Smooth muscle cell (in vitro differentiated cells): ENCODE data around the gene PDIA2. TPM values are rescaled to one million over a fixed set of nuclear protein-coding genes. Genes with fewer than 3 reads are reported as not detected.

Experiments used
- DNase-seq: peaks from one replicate; lab custom pipeline; 2025; ENCODE audit not compliant: unreplicated experiment; lab: John Stamatoyannopoulos, UW
- H2AFZ ChIP-seq: fragments of 200-600 bp; sonication (generic); 2 replicates; pipeline ENCODE4 v1.6.0; 2016; ENCODE audit warnings: antibody characterized with exemption, low read depth, mild to moderate bottlenecking
- H3F3A ChIP-seq: fragments of 200-600 bp; sonication (generic); 2 replicates; pipeline ENCODE4 v1.6.0; 2017; ENCODE audit warnings: antibody characterized with exemption, low read depth
- H3K27ac ChIP-seq: fragments of 200-600 bp; sonication (generic); 2 replicates; pipeline ENCODE4 v1.5.1; 2016; ENCODE audit warnings: low read depth, mild to moderate bottlenecking
- H3K27me3 ChIP-seq: fragments of 200-600 bp; sonication (generic); 2 replicates; pipeline ENCODE4 v1.6.1; 2016; ENCODE audit warnings: low read depth, mild to moderate bottlenecking
- H3K36me3 ChIP-seq: fragments of 200-600 bp; sonication (generic); 2 replicates; pipeline ENCODE4 v1.5.1; 2016; ENCODE audit warnings: low read depth
- H3K4me1 ChIP-seq: fragments of 200-600 bp; sonication (generic); 2 replicates; pipeline ENCODE4 v1.5.1; 2016; ENCODE audit warnings: low read depth
- H3K4me2 ChIP-seq: fragments of 200-600 bp; sonication (generic); 2 replicates; pipeline ENCODE4 v1.6.0; 2016; ENCODE audit warnings: mild to moderate bottlenecking
- H3K4me3 ChIP-seq: fragments of 200-600 bp; sonication (generic); 2 replicates; pipeline ENCODE4 v1.5.1; 2016; ENCODE audit warnings: mild to moderate bottlenecking
- H3K79me2 ChIP-seq: fragments of 200-600 bp; sonication (generic); 2 replicates; pipeline ENCODE4 v1.6.0; 2016; ENCODE audit warnings: low read depth, mild to moderate bottlenecking
- H3K9ac ChIP-seq: fragments of 200-600 bp; sonication (generic); 2 replicates; pipeline ENCODE4 v1.6.0; 2016; ENCODE audit warnings: low read depth
- H3K9me3 ChIP-seq: fragments of 200-600 bp; sonication (generic); replicated peaks from 2 replicates; pipeline ENCODE4 v1.5.1; 2016; ENCODE audit warnings: low read depth
- H4K20me1 ChIP-seq: fragments of 200-600 bp; sonication (generic); 2 replicates; pipeline ENCODE4 v1.6.0; 2016; ENCODE audit warnings: low read depth
- WGBS: methylation state at CpG from one replicate; pipeline ENCODE4 v1.1.7; 2016; ENCODE audit warnings: low lambda C conversion rate; 5-methylcytosine and 5-hydroxymethylcytosine counted together
- polyA plus RNA-seq: library from polyadenylated mRNA; unstranded; fragments of >200 nt; fragmentation: Nextera tagmentation; extraction: Ambion mirVana; gene quantifications from 2 replicates; pipeline ENCODE4 v1.2.1, GENCODE V29; 2016
- total RNA-seq: library from RNA; depleted of rRNA; stranded (reverse); fragments of >200 nt; gene quantifications from 2 replicates; pipeline ENCODE4 v1.2.3, GENCODE V29; 2014
- TF ChIP-seq, protein P1 (sequence below): fragments of 200-600 bp; sonication (generic); IDR thresholded peaks from 2 replicates; pipeline ENCODE4 v1.5.1; 2017; ENCODE audit warnings: borderline replicate concordance, mild to moderate bottlenecking, antibody characterized with exemption; ENCODE audit not compliant: insufficient read depth, poor library complexity, severe bottlenecking

The PDIA2 gene
- total and polyA plus RNA-seq, 2 experiments from 2014 or later = 0.18 to 0.86 TPM

DNA sequence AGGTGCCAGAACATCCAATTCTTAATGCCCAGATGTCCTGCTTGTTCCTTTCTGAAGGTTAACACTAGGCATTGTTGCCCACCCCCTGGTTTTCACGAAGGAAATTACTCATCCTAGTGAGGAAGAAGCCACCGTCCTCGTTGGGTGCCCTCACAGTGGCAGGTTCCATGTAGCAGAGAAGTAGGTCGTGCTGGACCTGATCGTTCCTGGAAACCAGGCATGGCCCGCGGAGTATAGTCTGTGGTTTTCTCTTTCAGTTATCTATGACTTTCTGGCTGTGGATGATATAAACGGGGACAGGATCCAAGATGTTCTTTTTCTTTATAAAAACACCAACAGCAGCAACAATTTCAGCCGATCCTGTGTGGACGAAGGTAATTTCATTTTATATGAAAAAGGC is 23.7 kb upstream of the PDIA2 start:
- H3K4me2 ChIP-seq = no peak overlapping the region
- H3K79me2 ChIP-seq = no peaks in the 10 kb centered on the region
- no peak for DNase-seq
- H4K20me1 ChIP-seq = no peaks in the 10 kb centered on the region
- TF ChIP-seq, protein P1, sequence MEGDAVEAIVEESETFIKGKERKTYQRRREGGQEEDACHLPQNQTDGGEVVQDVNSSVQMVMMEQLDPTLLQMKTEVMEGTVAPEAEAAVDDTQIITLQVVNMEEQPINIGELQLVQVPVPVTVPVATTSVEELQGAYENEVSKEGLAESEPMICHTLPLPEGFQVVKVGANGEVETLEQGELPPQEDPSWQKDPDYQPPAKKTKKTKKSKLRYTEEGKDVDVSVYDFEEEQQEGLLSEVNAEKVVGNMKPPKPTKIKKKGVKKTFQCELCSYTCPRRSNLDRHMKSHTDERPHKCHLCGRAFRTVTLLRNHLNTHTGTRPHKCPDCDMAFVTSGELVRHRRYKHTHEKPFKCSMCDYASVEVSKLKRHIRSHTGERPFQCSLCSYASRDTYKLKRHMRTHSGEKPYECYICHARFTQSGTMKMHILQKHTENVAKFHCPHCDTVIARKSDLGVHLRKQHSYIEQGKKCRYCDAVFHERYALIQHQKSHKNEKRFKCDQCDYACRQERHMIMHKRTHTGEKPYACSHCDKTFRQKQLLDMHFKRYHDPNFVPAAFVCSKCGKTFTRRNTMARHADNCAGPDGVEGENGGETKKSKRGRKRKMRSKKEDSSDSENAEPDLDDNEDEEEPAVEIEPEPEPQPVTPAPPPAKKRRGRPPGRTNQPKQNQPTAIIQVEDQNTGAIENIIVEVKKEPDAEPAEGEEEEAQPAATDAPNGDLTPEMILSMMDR = no peak
- H3F3A ChIP-seq = no peaks in the 10 kb centered on the region
- no peaks in the 10 kb centered on the region for H3K9me3 ChIP-seq
- WGBS = 96% methylated on average over 10 of the region's 10 CpGs
- no peaks in the 10 kb centered on the region for H3K4me1 ChIP-seq
- no peaks in the 10 kb centered on the region for H3K27me3 ChIP-seq
- no peaks in the 10 kb centered on the region for H3K36me3 ChIP-seq
- no peak overlapping the region for H3K27ac ChIP-seq
- H3K9ac ChIP-seq = no peak overlapping the region
- no peak overlapping the region for H2AFZ ChIP-seq
- H3K4me3 ChIP-seq = no peak overlapping the region

DNA sequence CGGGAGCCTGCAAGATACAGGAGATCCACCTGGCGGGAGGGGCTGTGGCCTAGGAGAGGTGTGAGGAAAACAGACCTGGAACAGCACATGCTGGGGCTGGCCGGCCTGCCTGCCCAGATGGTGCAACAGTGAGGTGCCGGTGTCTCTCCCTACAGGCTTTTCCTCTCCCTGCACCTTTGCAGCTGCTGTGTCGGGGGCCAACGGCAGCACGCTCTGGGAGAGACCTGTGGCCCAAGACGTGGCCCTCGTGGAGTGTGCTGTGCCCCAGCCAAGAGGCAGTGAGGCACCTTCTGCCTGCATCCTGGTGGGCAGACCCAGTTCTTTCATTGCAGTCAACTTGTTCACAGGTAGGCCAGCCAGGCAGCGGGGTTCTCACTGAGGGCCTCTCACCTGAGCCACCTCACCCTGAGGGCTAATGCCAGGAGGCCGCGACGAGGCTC is 23.1 kb upstream of the PDIA2 start:
- TF ChIP-seq, protein P1 = no peak
- H3K4me3 ChIP-seq = no peak overlapping the region
- no peaks in the 10 kb centered on the region for H3F3A ChIP-seq
- DNase-seq = no peak
- no peaks in the 10 kb centered on the region for H3K79me2 ChIP-seq
- H3K36me3 ChIP-seq = no peaks in the 10 kb centered on the region
- H3K9me3 ChIP-seq = no peaks in the 10 kb centered on the region
- H2AFZ ChIP-seq = no peak overlapping the region
- no peaks in the 10 kb centered on the region for H3K27me3 ChIP-seq
- no peak overlapping the region for H3K27ac ChIP-seq
- H3K4me2 ChIP-seq = no peak overlapping the region
- no peaks in the 10 kb centered on the region for H3K4me1 ChIP-seq
- H3K9ac ChIP-seq = no peak overlapping the region
- WGBS = 97% methylated on average over 11 of the region's 13 CpGs
- no peaks in the 10 kb centered on the region for H4K20me1 ChIP-seq

DNA sequence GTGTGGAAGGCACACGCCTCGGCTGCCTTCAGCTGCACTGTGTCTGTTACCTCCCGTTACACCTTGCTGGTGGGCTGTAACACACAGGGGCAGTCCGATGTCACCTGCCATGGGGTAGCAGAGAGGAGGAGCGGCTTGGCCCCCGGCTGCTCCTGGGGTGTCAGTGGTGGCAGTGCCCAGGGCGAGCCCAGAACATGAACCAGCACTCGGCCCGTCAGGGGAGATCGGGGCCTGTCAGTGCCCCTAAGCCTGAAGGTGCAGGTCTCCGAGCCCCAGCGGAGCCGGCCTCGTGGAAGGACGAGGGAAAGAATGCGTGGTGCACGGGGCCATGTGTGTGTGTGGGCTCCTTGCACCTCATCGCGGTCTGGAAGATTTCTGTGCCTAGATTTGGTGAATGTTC is 22.6 kb upstream of the PDIA2 start:
- Histone ChIP-seq H3F3A (no peaks in the 10 kb centered on the region), H3K4me3 (no peak overlapping the region), H2AFZ (no peak overlapping the region), H4K20me1 (no peaks in the 10 kb centered on the region), H3K27ac (no peak overlapping the region), H3K9ac (no peak overlapping the region), H3K9me3 (no peaks in the 10 kb centered on the region), H3K27me3 (no peaks in the 10 kb centered on the region), H3K79me2 (no peaks in the 10 kb centered on the region), H3K4me2 (no peak overlapping the region), H3K4me1 (no peaks in the 10 kb centered on the region), H3K36me3 (no peaks in the 10 kb centered on the region)
- no peak for DNase-seq
- WGBS = 96% methylated on average over 19 of the region's 19 CpGs
- TF ChIP-seq, protein P1 = no peak

DNA sequence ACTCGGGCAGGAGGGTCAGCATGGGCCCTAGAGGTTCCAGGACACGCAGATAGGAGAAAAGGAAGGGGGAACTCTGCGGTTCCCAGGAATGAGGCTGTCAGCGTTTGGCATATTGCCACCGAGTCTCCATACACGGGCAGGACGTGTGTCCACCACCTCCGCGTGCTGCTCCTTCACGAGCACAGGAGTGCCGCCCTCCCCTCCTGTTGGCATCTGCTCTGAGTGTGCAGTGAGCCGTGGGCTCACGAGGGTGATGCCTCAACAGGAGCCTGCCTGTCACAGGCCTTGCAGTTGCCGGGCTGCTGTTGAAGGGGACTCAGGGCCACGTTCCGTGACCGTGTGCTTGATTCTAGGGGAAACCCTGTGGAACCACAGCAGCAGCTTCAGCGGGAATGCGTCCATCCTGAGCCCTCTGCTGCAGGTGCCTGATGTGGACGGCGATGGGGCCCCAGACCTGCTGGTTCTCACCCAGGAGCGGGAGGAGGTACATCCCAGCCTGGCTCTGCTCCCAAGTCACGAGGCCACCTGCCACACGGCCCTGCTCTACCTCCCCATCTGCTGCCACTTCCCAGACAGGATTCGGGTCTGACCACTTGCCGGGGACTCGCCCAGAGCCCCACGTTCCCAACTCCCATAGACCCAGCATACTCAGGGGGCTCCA is 21.8 kb upstream of the PDIA2 start:
- H3K27me3 ChIP-seq = no peaks in the 10 kb centered on the region
- no peaks in the 10 kb centered on the region for H3K36me3 ChIP-seq
- WGBS = 96% methylated on average over 25 of the region's 28 CpGs

More for the DNA sequence above, 21.8 kb upstream of the PDIA2 start:
- Histone ChIP-seq H3K4me1 (no peaks in the 10 kb centered on the region), H3K4me2 (no peak overlapping the region), H2AFZ (no peak overlapping the region), H3F3A (no peaks in the 10 kb centered on the region), H3K4me3 (no peak overlapping the region), H3K79me2 (no peaks in the 10 kb centered on the region), H3K9ac (no peak overlapping the region), H3K9me3 (no peaks in the 10 kb centered on the region), H4K20me1 (no peaks in the 10 kb centered on the region), H3K27ac (no peak overlapping the region)
- DNase-seq = no peak
- TF ChIP-seq, protein P1 = no peak
